GM18508 (cell line): ENCODE results near the gene DNMT3B.

ENCODE experiments used
- ATAC-seq: cut with Tn5 transposase; IDR thresholded peaks from one replicate; pipeline ENCODE4 v1.9.1; 2021; ENCODE audit warnings: moderate number of reproducible peaks; ENCODE audit not compliant: insufficient read depth, unreplicated experiment

DNMT3B gene

GRCh38 chr20:32849577-32849976, 87.4 kb downstream of the DNMT3B start:
- ATAC-seq: no peak

GRCh38 chr20:32855387-32855786, 93.2 kb downstream of the DNMT3B start:
- no peak for ATAC-seq

GRCh38 chr20:32858189-32858588, 96.0 kb downstream of the DNMT3B start:
- no peak for ATAC-seq
